HepG2 (cell line): Measurements from ENCODE around the gene CCDC97. TPM values are rescaled to one million over a fixed set of nuclear protein-coding genes. Genes with fewer than 3 reads are reported as not detected.
A peak's percentile ranks its signal among the peaks of the same experiment; 100 is the strongest.

Source experiments
- BCL6 ChIP-seq: IDR thresholded peaks from 2 replicates; pipeline ENCODE4 v1.6.1; 2016; ENCODE audit warnings: missing genetic modification reagents, missing compliant biosample characterization
- FUBP1 ChIP-seq: sonication (generic); formaldehyde crosslinking; IDR thresholded peaks from 2 replicates; pipeline ENCODE4 v1.5.1; 2020; ENCODE audit warnings: missing genetic modification reagents, mild to moderate bottlenecking, borderline replicate concordance
- NCOA1 ChIP-seq: sonication (generic); formaldehyde crosslinking; IDR thresholded peaks from 2 replicates; pipeline ENCODE4 v1.9.0; 2021; ENCODE audit warnings: missing genetic modification reagents
- PHF8 ChIP-seq: sonication (generic); formaldehyde crosslinking; IDR thresholded peaks from 2 replicates; pipeline ENCODE4 v1.5.0; 2020; ENCODE audit warnings: missing genetic modification reagents
- REST ChIP-seq, 2 experiments: IDR thresholded peaks; 2 replicates each; pipeline ENCODE4 v1.6.1; 2011 to 2012; ENCODE audit warnings: low read length in 2 of 2, borderline replicate concordance in 1 of 2, low read depth in 1 of 2, mild to moderate bottlenecking in 1 of 2, moderate library complexity in 1 of 2
- TRAFD1 ChIP-seq: sonication (generic); formaldehyde crosslinking; IDR thresholded peaks from 2 replicates; pipeline ENCODE4 v1.5.1; 2020; ENCODE audit warnings: missing genetic modification reagents, mild to moderate bottlenecking, borderline replicate concordance
- ZNF10 ChIP-seq: sonication (generic); formaldehyde crosslinking; IDR thresholded peaks from 2 replicates; pipeline ENCODE4 v1.4.0; 2020; ENCODE audit warnings: mild to moderate bottlenecking, low read depth, missing genetic modification reagents, borderline replicate concordance
- polyA plus RNA-seq, 8 experiments: library from polyadenylated mRNA; depleted of rRNA in 3 of 8; stranded (reverse) in 7 of 8; unstranded in 1 of 8; fragments of >200 nt; fragmentation: Illumina TruSeq in 4 of 8; extraction: Trizol in 4 of 8; gene quantifications; 2 replicates each; pipeline versions ENCODE4 v1.2.1 to v1.2.3, GENCODE V29; 2011 to 2016; ENCODE audit warnings: low read depth in 4 of 8, missing spikeins in 1 of 8, mixed read lengths in 1 of 8; ENCODE audit not compliant: insufficient read depth in 1 of 8
- total RNA-seq, 5 experiments: library from RNA; depleted of rRNA; stranded (reverse); fragments of >200 nt; fragmentation: Illumina TruSeq; extraction: Trizol; gene quantifications; 2 replicates each; pipeline ENCODE4 v1.2.3, GENCODE V29; 2016; ENCODE audit warnings: low read depth in 1 of 5

Gene CCDC97
- total and polyA plus RNA-seq, 2 of the 13 experiments (the other 11 are each of a cell fraction or from before 2014, with no cell fraction given) = 6.2 to 7.3 TPM

- TF ChIP-seq REST (IDR thresholded peaks at IDR 0.05; ENCODE audit: borderline replicate concordance in 1 of 2, low read depth in 1 of 2, low read length in 2 of 2) = no peak
- no peak for TF ChIP-seq FUBP1 (CRISPR knock-in tag)
- TF ChIP-seq ZNF10 (CRISPR knock-in tag) = no peak
- no peak for TF ChIP-seq NCOA1 (CRISPR knock-in tag)
- TF ChIP-seq PHF8 (CRISPR knock-in tag) = peak; percentile 9; the same call in 1 of the 2 replicates
- no peak for TF ChIP-seq TRAFD1
- TF ChIP-seq BCL6 = 0 out of 2 replicates have a peak, but pooled peaks have one; percentile 10
Observed at GRCh38 chr19:41323430-41324125, 13.6 kb downstream of the CCDC97 start (continued).
